GDM1 (cell line): ENCODE measurements around the gene RASGRP1.

ENCODE experiments used
- DNase-seq: peaks from one replicate; lab custom pipeline; 2025; lab: John Stamatoyannopoulos, UW

RASGRP1 gene

DNA sequence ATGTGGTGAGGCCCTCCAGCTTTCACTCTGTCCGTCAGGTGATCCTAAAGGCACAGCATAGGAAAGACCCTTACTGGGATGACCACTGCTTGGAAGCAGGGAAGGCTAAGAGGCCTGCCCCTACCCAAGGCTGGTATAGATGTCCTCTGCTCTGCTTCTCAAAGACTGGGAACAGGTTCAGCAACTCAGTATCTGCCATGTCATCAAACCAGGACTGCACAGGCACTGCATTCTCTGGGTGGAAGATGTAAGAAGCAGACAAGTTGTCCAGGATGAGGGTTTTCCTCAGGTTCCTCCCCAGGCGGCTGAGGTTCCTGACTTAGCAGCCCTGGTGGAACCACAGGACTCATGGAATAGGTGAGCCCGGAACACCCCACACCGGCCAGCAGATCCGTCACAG, 106.0 kb downstream of the RASGRP1 start:
- DNase-seq: no peak

DNA sequence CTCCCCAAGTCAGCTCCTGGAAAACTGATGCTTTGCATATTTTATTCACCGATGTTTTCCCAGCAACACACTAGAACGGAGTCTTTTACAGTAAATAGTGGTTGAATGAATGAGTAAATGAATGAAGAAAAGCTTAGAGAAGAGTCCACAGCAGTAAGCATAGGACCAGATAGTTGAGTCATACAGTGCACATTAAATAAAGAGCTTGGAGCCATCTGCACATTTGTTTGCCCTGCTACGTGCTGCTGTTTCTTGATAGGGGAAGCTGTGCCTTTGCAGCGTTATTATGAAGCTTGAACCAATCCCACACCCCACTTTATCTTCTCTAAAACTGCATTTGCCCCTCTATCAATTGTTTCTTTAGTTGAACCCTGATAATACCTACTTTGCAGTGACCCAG, 109.5 kb downstream of the RASGRP1 start:
- no peak for DNase-seq

- DNase-seq: no peak
Observed at GRCh38 chr15:38454696-38455090, 109.9 kb downstream of the RASGRP1 start.

DNA sequence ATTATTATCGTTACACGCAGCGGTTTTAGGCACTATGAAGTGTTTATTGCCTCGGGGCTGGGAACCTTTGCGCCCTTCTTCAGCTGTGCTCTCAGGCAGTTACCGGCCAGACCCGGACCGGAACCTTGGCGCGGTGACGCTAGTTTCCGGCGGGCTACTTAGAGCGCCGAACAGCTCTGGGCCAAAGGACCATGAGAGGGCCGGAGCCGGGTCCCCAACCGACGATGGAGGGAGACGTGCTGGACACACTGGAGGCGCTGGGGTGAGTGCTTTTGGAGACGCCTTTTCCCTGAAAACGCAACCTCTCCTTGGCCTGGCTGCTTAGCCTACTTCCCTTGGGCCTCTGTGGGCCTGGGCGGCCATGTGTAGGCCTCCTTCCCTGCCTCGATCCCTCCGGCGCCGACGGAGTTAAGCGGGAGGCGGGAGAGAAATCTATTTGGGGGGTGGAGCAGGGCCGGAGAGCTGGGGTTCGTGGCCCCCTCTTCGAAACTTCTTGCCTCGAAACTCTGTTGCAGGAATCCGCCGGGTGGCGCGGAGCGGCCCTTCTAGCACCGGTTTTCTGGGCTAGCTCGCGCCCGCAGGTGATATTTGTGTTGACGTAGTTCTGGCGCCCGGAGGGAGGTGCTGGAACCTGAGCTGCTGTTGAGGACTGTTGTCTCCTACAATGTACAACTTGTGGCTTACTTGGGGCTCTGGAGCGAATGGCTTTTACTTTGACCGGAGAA, 110.5 kb downstream of the RASGRP1 start, which contains the start of gene FAM98B:
Gene FAM98B (plus strand): TSS at position 157 of the 725 bp plus-strand sequence. CDS start 35 bp downstream, at position 192.
- peak; percentile 74 for DNase-seq

GRCh38 chr15:38441130-38441519, 123.5 kb downstream of the RASGRP1 start:
- no peak for DNase-seq

DNA sequence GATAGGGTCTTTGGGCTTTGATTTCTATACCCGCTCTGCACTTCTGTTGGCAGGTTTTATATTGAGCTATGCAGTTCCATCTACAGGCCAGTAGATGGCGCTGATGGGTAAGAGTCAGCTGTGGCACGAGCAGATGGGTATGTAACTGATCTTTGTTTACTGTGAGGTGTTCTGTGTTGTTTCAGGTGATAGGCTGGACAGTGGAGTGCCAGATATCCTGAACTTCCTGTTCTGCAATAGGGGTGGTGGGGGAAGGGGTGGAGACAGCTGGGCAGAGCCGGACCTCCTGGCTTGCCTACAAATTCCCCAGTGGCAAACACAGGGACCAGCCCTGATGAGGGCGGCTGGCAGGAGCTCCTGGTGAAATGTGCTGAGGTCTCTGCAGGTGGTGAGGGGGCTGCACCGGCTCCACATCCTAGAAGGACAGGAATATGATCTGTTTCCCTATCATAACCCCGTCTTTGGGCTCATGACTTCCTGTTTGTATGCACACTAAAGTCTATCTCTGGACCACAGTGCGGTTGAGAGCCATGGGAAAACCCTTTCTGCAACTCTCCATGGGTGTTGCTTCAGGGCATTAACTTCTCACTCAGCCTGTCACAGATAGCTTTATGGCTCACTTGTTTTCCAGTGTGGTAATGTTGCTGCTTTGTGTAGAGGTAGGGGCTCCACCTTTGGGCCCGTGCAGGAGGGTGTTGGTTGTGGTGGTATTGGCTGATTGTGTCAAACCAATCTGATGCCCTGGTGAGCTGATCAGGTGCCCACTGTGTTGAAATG, 124.1 kb downstream of the RASGRP1 start:
- DNase-seq: peak; percentile 24
